HFFc6 (cell line): ENCODE data around the gene ATP9B. TPM values are rescaled to one million over a fixed set of nuclear protein-coding genes. Genes with fewer than 3 reads are reported as not detected.

Experiments
- DNase-seq: peaks from one replicate; pipeline ENCODE4 v3.0.0-alpha.2; 2018
- H3K27ac Mint-ChIP-seq: 2 replicates; pipeline ENCODE4 v1.8.0; 2020; ENCODE audit warnings: mild to moderate bottlenecking, mixed read lengths
- H3K27me3 Mint-ChIP-seq: 2 replicates; pipeline ENCODE4 v1.8.0; 2021; ENCODE audit warnings: mild to moderate bottlenecking, moderate library complexity, mixed read lengths; ENCODE audit not compliant: insufficient read depth
- H3K36me3 Mint-ChIP-seq: 2 replicates; pipeline ENCODE4 v1.8.0; 2021; ENCODE audit warnings: low read depth, mixed read lengths
- H3K4me1 Mint-ChIP-seq: 2 replicates; pipeline ENCODE4 v1.8.0; 2020; ENCODE audit warnings: low read depth, mixed read lengths
- H3K4me3 Mint-ChIP-seq: 2 replicates; pipeline ENCODE4 v1.8.0; 2020; ENCODE audit warnings: mild to moderate bottlenecking, moderate library complexity, mixed read lengths
- H3K9me3 Mint-ChIP-seq: 2 replicates; pipeline ENCODE4 v1.8.0; 2020; ENCODE audit warnings: mild to moderate bottlenecking, mixed read lengths
- total RNA-seq, 6 experiments: library from RNA; stranded (reverse); fragmentation: NEBNext Ultra II Directional; extraction: Animal tissue kit (Norgen Biotek cat#: 25700); gene quantifications; 2 replicates in 1 of 6; 3 replicates in 5 of 6; pipeline ENCODE4 v1.2.3, GENCODE V29; 2021
- TF ChIP-seq, protein P1 (sequence below): fragments of 200-600 bp; sonication (generic); IDR thresholded peaks from 2 replicates; pipeline ENCODE4 v1.5.0; 2021; ENCODE audit warnings: antibody characterized with exemption, mild to moderate bottlenecking

Gene ATP9B
- total RNA-seq, 6 experiments from 2014 or later = 9.0 to 11.2 (median 10.5) TPM

DNA sequence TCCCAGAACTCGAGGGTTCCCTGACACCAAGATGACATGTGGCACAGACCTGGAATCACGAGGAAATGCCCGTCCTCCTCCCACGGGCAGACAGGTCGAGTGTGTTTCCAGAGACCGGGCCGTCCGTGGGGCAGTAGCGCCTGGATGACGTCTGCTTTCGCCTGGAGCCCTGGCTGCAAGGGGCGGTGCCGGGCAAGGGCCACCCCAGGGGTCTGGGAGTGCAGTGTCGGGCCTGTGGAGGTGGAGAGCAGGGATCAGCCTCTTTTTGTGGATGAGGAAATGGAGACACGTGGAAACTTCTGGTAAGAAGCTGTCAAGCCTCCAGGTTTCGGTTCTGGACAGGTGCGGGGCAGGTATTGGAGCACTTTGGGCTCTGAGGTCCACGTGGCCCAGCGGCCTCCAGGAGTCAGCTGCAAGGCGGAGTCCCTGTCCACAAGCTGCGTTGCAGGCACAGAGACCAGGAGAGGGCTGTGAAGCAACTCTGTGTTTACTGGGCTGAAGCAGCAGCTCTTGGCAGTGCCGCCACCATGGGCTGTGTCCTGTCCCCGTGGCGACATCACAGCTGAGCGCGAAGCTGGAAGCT lies 352.2 kb downstream of the ATP9B start:
- Mint-ChIP-seq H3K9me3 (peaks cover 26% of the 10 kb centered on the region), H3K36me3 (peaks cover 19% of the 10 kb centered on the region), H3K4me3 (no peak overlapping the region), H3K27me3 (peaks cover 8% of the 10 kb centered on the region), H3K27ac (no peak overlapping the region), H3K4me1 (no peaks in the 10 kb centered on the region)
- DNase-seq = no peak
- TF ChIP-seq, protein P1, sequence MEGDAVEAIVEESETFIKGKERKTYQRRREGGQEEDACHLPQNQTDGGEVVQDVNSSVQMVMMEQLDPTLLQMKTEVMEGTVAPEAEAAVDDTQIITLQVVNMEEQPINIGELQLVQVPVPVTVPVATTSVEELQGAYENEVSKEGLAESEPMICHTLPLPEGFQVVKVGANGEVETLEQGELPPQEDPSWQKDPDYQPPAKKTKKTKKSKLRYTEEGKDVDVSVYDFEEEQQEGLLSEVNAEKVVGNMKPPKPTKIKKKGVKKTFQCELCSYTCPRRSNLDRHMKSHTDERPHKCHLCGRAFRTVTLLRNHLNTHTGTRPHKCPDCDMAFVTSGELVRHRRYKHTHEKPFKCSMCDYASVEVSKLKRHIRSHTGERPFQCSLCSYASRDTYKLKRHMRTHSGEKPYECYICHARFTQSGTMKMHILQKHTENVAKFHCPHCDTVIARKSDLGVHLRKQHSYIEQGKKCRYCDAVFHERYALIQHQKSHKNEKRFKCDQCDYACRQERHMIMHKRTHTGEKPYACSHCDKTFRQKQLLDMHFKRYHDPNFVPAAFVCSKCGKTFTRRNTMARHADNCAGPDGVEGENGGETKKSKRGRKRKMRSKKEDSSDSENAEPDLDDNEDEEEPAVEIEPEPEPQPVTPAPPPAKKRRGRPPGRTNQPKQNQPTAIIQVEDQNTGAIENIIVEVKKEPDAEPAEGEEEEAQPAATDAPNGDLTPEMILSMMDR = no peak

DNA sequence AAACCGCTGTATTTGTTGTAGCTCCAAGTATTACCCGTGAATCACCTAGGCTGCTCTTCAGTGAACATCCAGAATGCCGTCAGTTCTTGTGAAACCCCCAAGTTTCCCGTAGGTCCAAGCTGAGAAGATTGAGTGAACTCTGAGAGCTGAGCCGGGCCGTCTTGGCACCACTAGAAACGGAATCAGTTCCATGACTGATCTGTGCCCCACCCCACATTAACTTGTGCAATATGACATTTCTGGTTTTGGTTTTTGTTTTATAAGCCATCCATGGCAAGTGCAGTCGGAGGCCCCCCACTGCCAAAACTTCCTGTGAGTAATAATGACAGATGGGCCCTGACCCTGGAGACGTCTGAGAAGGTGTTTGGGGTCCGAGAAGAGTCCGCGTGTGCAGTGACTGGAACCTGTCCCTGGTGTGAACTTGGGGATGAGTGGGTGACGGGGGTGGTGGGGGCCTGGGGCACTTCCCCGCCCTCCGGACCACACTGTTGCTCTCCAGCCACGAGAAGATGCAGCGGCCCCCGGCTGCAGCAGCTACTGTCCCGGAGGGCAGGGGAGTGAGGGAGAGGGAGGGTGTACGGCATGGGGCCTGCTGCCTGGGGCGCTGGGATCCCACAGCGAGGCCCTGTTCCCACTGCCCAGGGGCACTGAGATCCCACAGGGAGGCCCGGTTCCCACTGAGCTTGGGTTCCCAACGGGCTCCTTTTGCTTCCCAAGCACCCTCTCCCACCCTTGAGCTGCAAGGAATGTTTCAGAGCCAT lies 353.0 kb downstream of the ATP9B start:
- Mint-ChIP-seq H3K27ac (no peak overlapping the region), H3K4me3 (no peak overlapping the region), H3K4me1 (no peaks in the 10 kb centered on the region), H3K9me3 (peaks cover 26% of the 10 kb centered on the region), H3K36me3 (peaks cover 19% of the 10 kb centered on the region), H3K27me3 (peaks cover 8% of the 10 kb centered on the region)
- TF ChIP-seq, protein P1 = no peak
- no peak for DNase-seq

DNA sequence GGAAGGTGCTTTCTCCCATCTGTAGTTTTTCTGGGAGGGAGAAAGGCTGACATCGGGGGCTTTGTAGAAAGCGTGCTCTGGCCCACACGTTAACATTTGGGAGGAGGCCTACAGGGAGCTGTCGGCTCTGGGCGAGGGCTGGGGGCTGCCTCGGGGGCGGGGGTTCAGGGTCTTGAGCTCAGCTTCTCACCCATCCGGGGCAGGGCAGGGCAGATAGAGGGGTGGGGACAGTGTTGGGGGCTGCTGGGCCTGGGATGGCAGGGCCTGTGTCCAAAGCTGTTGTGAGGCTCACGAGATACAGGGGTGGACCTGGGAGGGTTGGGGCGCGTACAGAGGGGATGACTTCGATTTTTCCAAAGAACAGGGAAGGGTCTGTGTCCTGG lies 353.6 kb downstream of the ATP9B start:
- Mint-ChIP-seq H3K4me1 (no peaks in the 10 kb centered on the region), H3K4me3 (no peak overlapping the region), H3K27me3 (peaks cover 8% of the 10 kb centered on the region), H3K9me3 (peaks cover 26% of the 10 kb centered on the region), H3K36me3 (peaks cover 19% of the 10 kb centered on the region), H3K27ac (no peak overlapping the region)
- TF ChIP-seq, protein P1 = no peak
- no peak for DNase-seq

DNA sequence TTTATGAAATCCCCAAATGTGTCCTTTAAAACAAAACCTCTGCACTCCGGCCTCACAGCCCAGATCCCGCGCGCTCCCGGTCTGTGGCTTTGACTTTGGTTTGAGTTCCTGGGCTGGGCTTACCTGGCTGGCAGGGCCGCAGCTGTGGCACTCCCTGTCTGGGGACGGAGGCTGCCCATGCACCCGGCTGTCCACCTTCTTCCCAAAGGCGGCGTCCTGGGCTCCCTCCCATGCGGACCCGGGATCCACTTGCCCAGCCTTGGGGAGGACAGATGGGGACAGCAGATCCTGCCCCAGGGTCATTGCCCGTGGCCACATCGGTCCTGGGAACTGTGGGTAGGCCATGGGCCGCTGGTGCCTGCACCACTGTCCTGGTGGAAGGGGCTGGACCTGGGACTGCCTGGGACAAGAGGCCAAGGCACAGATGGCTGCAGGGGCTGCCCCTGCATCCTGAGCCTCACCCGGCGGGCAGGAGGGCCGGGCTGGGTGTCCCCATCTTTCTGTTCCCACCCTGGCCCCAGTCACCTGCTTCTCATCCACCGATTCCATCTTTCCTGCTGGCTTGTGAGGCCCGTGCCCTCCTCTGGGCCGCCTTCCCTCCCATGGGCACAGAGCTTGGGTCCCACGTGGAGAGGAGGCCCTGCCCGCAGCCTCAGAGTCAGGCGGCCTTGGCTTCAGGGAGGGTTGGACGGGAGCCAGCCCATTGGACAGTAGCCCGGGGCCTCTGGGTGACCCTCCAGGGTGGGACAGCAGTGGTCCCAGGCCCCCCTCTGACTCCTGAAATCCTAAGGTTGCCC lies 354.2 kb downstream of the ATP9B start:
- no peak overlapping the region for H3K27ac Mint-ChIP-seq

DNA sequence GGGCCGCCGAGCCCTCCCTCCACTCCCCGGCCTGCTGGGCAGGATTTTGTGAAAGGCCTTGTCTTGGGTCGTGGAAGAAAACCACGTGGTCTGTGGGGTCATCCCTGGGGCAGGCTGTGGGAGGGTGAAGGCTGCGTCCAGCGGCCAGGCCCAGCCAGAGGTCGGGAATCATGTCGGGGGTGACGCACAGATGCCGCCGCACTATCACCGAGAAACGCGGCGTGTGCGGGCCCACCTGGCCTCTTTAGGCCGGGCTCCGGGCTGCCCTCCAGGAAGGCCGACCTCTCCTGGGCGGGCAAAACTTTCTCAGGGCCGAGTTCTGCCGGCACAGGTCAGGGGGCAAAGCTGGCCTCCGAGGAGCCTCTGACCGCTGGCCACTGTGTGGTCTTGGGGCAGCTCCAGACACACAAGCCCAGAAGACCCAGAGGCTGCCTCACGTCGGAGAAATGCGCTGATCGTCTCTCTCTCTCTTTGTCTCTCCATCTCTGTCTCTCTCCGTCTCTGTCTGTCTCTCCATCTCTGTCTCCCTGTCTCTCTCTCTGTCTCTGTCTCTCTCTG lies 354.9 kb downstream of the ATP9B start:
- Mint-ChIP-seq H3K9me3 (peaks cover 26% of the 10 kb centered on the region), H3K27ac (no peak overlapping the region), H3K4me1 (no peaks in the 10 kb centered on the region), H3K27me3 (peaks cover 11% of the 10 kb centered on the region), H3K36me3 (peaks cover 19% of the 10 kb centered on the region), H3K4me3 (no peak overlapping the region)
- TF ChIP-seq, protein P1 = no peak
- no peak for DNase-seq

More for the DNA sequence above, 354.2 kb downstream of the ATP9B start:
- Mint-ChIP-seq H3K27me3 (peaks cover 11% of the 10 kb centered on the region), H3K4me1 (no peaks in the 10 kb centered on the region), H3K36me3 (peaks cover 19% of the 10 kb centered on the region), H3K4me3 (no peak overlapping the region), H3K9me3 (peaks cover 26% of the 10 kb centered on the region)
- TF ChIP-seq, protein P1 = no peak
- DNase-seq = no peak
